HepG2 (cell line): Measurements from ENCODE around the gene PIK3IP1. TPM values are rescaled to one million over a fixed set of nuclear protein-coding genes. Genes with fewer than 3 reads are reported as not detected.
A peak's percentile ranks its signal among the peaks of the same experiment; 100 is the strongest.

Experiments used
- ATM ChIP-seq: fragments of 450-650 bp; IDR thresholded peaks from 2 replicates; pipeline ENCODE4 v1.7.1; 2017; ENCODE audit warnings: mild to moderate bottlenecking, borderline replicate concordance
- CBFB ChIP-seq: sonication (generic); formaldehyde crosslinking; IDR thresholded peaks from 2 replicates; pipeline ENCODE4 v1.4.0; 2020; ENCODE audit warnings: missing genetic modification reagents
- CHD4 ChIP-seq: fragments of 200-600 bp; sonication (generic); IDR thresholded peaks from 2 replicates; pipeline ENCODE4 v1.7.0; 2017; ENCODE audit warnings: mild to moderate bottlenecking, low read length, borderline replicate concordance
- FOXJ3 ChIP-seq: sonication (generic); formaldehyde crosslinking; IDR thresholded peaks from 2 replicates; pipeline ENCODE4 v1.4.0; 2020; ENCODE audit warnings: missing genetic modification reagents, mild to moderate bottlenecking, borderline replicate concordance
- GABPB1 ChIP-seq: IDR thresholded peaks from 2 replicates; pipeline ENCODE4 v1.6.1; 2016; ENCODE audit warnings: mild to moderate bottlenecking, missing genetic modification reagents, moderate library complexity, missing compliant biosample characterization
- HNRNPUL1 ChIP-seq: fragments of 200-400 bp; formaldehyde crosslinking; IDR thresholded peaks from 2 replicates; pipeline ENCODE4 v1.6.1; 2017; ENCODE audit warnings: low read depth, mild to moderate bottlenecking, low read length, moderate library complexity
- KLF13 ChIP-seq: sonication (generic); formaldehyde crosslinking; IDR thresholded peaks from 2 replicates; pipeline ENCODE4 v1.4.0; 2020; ENCODE audit warnings: mild to moderate bottlenecking, missing genetic modification reagents
- MED1 ChIP-seq: sonication (generic); formaldehyde crosslinking; IDR thresholded peaks from 2 replicates; pipeline ENCODE4 v1.4.0; 2020; ENCODE audit warnings: missing genetic modification reagents
- PRPF4 ChIP-seq: fragments of 200-400 bp; formaldehyde crosslinking; IDR thresholded peaks from 2 replicates; pipeline ENCODE4 v1.6.1; 2016; ENCODE audit warnings: low read length, low read depth; ENCODE audit not compliant: poor library complexity, severe bottlenecking
- RXRB ChIP-seq: IDR thresholded peaks from 2 replicates; pipeline ENCODE4 v1.6.1; 2016; ENCODE audit warnings: borderline replicate concordance, missing genetic modification reagents, missing compliant biosample characterization
- SIN3B ChIP-seq: fragments of 150-350 bp; IDR thresholded peaks from 2 replicates; pipeline ENCODE4 v1.6.1; 2014; ENCODE audit warnings: low read length
- ZEB1 ChIP-seq: IDR thresholded peaks from 2 replicates; pipeline ENCODE4 v1.6.1; 2012; ENCODE audit warnings: mild to moderate bottlenecking, low read depth, inconsistent platforms; ENCODE audit not compliant: insufficient replicate concordance
- ZFP37 ChIP-seq: sonication (generic); formaldehyde crosslinking; IDR thresholded peaks from 2 replicates; pipeline ENCODE4 v1.4.0; 2020; ENCODE audit warnings: missing genetic modification reagents, borderline replicate concordance
- ZFY ChIP-seq: sonication (generic); formaldehyde crosslinking; IDR thresholded peaks from 2 replicates; pipeline ENCODE4 v1.4.0; 2020; ENCODE audit warnings: missing genetic modification reagents
- ZIK1 ChIP-seq: sonication (generic); formaldehyde crosslinking; IDR thresholded peaks from 2 replicates; pipeline ENCODE4 v1.5.0; 2020; ENCODE audit warnings: mild to moderate bottlenecking, low read depth, missing genetic modification reagents, borderline replicate concordance
- ZNF317 ChIP-seq: sonication (generic); formaldehyde crosslinking; IDR thresholded peaks from 2 replicates; pipeline ENCODE4 v1.5.0; 2020; ENCODE audit warnings: mild to moderate bottlenecking, missing genetic modification reagents
- ZNF530 ChIP-seq: sonication (generic); formaldehyde crosslinking; IDR thresholded peaks from 2 replicates; pipeline ENCODE4 v1.5.0; 2020; ENCODE audit warnings: low read depth, mild to moderate bottlenecking, missing genetic modification reagents
- ZNF746 ChIP-seq: sonication (generic); formaldehyde crosslinking; IDR thresholded peaks from 2 replicates; pipeline ENCODE4 v1.8.0; 2022; ENCODE audit warnings: mild to moderate bottlenecking, missing genetic modification reagents
- ZSCAN21 ChIP-seq: sonication (generic); formaldehyde crosslinking; IDR thresholded peaks from 2 replicates; pipeline ENCODE4 v1.8.0; 2022; ENCODE audit warnings: mild to moderate bottlenecking, missing genetic modification reagents, moderate library complexity, borderline replicate concordance
- polyA plus RNA-seq, 8 experiments: library from polyadenylated mRNA; depleted of rRNA in 3 of 8; stranded (reverse) in 7 of 8; unstranded in 1 of 8; fragments of >200 nt; fragmentation: Illumina TruSeq in 4 of 8; extraction: Trizol in 4 of 8; gene quantifications; 2 replicates each; pipeline versions ENCODE4 v1.2.1 to v1.2.3, GENCODE V29; 2011 to 2016; ENCODE audit warnings: low read depth in 4 of 8, missing spikeins in 1 of 8, mixed read lengths in 1 of 8; ENCODE audit not compliant: insufficient read depth in 1 of 8
- total RNA-seq, 5 experiments: library from RNA; depleted of rRNA; stranded (reverse); fragments of >200 nt; fragmentation: Illumina TruSeq; extraction: Trizol; gene quantifications; 2 replicates each; pipeline ENCODE4 v1.2.3, GENCODE V29; 2016; ENCODE audit warnings: low read depth in 1 of 5
- TF ChIP-seq, protein P1 (sequence below): sonication (generic); formaldehyde crosslinking; IDR thresholded peaks from 2 replicates; pipeline ENCODE4 v1.4.0; 2020; ENCODE audit warnings: mild to moderate bottlenecking, missing genetic modification reagents
- TF ChIP-seq, protein P2 (sequence below): sonication (generic); formaldehyde crosslinking; IDR thresholded peaks from 2 replicates; pipeline ENCODE4 v1.4.0; 2020; ENCODE audit warnings: mild to moderate bottlenecking, missing genetic modification reagents
- TF ChIP-seq, protein P3 (sequence below): sonication (generic); formaldehyde crosslinking; IDR thresholded peaks from 2 replicates; pipeline ENCODE4 v1.4.0; 2020; ENCODE audit warnings: mild to moderate bottlenecking, missing genetic modification reagents
- TF ChIP-seq, protein P4 (sequence below): sonication (generic); formaldehyde crosslinking; IDR thresholded peaks from 2 replicates; pipeline ENCODE4 v1.5.0; 2020; ENCODE audit warnings: missing genetic modification reagents, mild to moderate bottlenecking, borderline replicate concordance
- TF ChIP-seq, protein P5 (sequence below): sonication (generic); formaldehyde crosslinking; conservative IDR thresholded peaks from 2 replicates; pipeline ENCODE4 v1.4.0; 2020; ENCODE audit warnings: missing genetic modification reagents

Gene PIK3IP1
- total and polyA plus RNA-seq, 2 of the 13 experiments (the other 11 are each of a cell fraction or from before 2014, with no cell fraction given), result 1.3 to 2.5 TPM

DNA sequence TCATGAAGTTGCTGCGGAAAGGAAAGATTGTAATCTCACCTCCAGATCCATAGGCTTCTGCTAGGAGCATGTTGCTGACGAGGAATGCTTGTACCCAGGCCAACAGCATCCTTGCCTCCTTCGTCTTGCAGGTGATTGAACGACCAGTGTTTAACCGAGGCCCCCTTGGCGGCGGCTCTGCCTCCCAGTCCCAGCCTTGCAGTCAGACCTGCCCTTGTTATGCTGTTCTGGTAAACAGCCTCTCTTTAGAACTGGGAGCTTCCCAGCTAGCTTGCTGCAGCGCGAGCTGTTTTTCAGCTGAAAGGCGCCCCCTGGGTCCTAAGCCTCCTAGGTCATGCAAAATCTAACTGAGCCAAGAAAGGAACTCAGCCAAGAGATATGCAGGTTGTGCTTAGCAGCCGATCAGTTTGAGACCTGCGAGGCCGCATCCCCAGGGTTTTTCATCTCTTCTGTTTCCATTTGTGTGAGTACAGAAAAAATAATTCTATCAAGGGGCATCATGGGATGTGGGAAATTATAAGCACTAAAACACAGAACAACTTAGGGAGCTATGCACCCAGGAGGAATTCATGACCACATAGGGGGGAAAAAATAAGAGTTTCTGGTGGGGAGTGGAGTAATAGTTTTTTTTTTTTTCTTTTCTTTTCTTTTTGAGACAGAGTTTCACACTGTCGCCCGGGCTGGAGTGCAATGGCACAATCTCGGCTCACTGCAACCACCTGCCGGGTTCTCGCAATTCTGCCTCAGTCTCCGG lies at the start of gene PIK3IP1 (continued):
- TF ChIP-seq FOXJ3 (CRISPR knock-in tag), result peak; percentile 85
- no peak for TF ChIP-seq CHD4
- peak; percentile 78; the same call in 1 of the 2 replicates for TF ChIP-seq ZSCAN21 (CRISPR knock-in tag)
- no peak for TF ChIP-seq CBFB
- no peak for TF ChIP-seq ZNF746 (CRISPR knock-in tag)
- TF ChIP-seq GABPB1 (CRISPR knock-in tag), result no peak
- TF ChIP-seq ZIK1 (CRISPR knock-in tag), result no peak
- TF ChIP-seq ZNF530 (CRISPR knock-in tag), result no peak
- no peak for TF ChIP-seq ZNF317 (CRISPR knock-in tag)
- TF ChIP-seq, protein P1, sequence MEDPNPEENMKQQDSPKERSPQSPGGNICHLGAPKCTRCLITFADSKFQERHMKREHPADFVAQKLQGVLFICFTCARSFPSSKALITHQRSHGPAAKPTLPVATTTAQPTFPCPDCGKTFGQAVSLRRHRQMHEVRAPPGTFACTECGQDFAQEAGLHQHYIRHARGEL (CRISPR knock-in tag), result no peak
- no peak for TF ChIP-seq SIN3B
- TF ChIP-seq, protein P2, sequence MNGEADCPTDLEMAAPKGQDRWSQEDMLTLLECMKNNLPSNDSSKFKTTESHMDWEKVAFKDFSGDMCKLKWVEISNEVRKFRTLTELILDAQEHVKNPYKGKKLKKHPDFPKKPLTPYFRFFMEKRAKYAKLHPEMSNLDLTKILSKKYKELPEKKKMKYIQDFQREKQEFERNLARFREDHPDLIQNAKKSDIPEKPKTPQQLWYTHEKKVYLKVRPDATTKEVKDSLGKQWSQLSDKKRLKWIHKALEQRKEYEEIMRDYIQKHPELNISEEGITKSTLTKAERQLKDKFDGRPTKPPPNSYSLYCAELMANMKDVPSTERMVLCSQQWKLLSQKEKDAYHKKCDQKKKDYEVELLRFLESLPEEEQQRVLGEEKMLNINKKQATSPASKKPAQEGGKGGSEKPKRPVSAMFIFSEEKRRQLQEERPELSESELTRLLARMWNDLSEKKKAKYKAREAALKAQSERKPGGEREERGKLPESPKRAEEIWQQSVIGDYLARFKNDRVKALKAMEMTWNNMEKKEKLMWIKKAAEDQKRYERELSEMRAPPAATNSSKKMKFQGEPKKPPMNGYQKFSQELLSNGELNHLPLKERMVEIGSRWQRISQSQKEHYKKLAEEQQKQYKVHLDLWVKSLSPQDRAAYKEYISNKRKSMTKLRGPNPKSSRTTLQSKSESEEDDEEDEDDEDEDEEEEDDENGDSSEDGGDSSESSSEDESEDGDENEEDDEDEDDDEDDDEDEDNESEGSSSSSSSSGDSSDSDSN (CRISPR knock-in tag), result no peak; the same call in 1 of the 2 replicates
- TF ChIP-seq ZFY (CRISPR knock-in tag), result peak; percentile 34; the same call in 1 of the 2 replicates
- no peak for TF ChIP-seq ATM
- TF ChIP-seq, protein P3, sequence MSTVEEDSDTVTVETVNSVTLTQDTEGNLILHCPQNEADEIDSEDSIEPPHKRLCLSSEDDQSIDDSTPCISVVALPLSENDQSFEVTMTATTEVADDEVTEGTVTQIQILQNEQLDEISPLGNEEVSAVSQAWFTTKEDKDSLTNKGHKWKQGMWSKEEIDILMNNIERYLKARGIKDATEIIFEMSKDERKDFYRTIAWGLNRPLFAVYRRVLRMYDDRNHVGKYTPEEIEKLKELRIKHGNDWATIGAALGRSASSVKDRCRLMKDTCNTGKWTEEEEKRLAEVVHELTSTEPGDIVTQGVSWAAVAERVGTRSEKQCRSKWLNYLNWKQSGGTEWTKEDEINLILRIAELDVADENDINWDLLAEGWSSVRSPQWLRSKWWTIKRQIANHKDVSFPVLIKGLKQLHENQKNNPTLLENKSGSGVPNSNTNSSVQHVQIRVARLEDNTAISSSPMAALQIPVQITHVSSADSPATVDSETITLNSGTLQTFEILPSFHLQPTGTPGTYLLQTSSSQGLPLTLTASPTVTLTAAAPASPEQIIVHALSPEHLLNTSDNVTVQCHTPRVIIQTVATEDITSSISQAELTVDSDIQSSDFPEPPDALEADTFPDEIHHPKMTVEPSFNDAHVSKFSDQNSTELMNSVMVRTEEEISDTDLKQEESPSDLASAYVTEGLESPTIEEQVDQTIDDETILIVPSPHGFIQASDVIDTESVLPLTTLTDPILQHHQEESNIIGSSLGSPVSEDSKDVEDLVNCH, result no peak
- TF ChIP-seq ZFP37 (CRISPR knock-in tag), result no peak
- TF ChIP-seq, protein P4, sequence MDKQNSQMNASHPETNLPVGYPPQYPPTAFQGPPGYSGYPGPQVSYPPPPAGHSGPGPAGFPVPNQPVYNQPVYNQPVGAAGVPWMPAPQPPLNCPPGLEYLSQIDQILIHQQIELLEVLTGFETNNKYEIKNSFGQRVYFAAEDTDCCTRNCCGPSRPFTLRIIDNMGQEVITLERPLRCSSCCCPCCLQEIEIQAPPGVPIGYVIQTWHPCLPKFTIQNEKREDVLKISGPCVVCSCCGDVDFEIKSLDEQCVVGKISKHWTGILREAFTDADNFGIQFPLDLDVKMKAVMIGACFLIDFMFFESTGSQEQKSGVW (CRISPR knock-in tag), result no peak
- TF ChIP-seq HNRNPUL1, result no peak
- TF ChIP-seq KLF13 (CRISPR knock-in tag), result no peak
- TF ChIP-seq, protein P5, sequence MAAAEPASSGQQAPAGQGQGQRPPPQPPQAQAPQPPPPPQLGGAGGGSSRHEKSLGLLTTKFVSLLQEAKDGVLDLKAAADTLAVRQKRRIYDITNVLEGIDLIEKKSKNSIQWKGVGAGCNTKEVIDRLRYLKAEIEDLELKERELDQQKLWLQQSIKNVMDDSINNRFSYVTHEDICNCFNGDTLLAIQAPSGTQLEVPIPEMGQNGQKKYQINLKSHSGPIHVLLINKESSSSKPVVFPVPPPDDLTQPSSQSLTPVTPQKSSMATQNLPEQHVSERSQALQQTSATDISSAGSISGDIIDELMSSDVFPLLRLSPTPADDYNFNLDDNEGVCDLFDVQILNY, result no peak
- TF ChIP-seq MED1 (CRISPR knock-in tag), result peak; percentile 74
- TF ChIP-seq RXRB, result peak; percentile 63; the same call in 1 of the 2 replicates
- TF ChIP-seq PRPF4, result no peak
- TF ChIP-seq ZEB1, result no peak
